K562 (cell line): Measurements from ENCODE around the gene SSU72. TPM values are rescaled to one million over a fixed set of nuclear protein-coding genes. Genes with fewer than 3 reads are reported as not detected.

Experiments
- CBFB ChIP-seq: sonication (generic); formaldehyde crosslinking; IDR thresholded peaks from 2 replicates; pipeline ENCODE4 v1.4.0; 2020; ENCODE audit warnings: mild to moderate bottlenecking, missing genetic modification reagents
- CCNT2 ChIP-seq: IDR thresholded peaks from 2 replicates; pipeline ENCODE4 v1.6.1; 2011; ENCODE audit warnings: borderline replicate concordance, low read depth, mild to moderate bottlenecking, moderate library complexity, mixed read lengths, low read length; ENCODE audit not compliant: insufficient read length; ENCODE audit errors: extremely low read depth
- CREM ChIP-seq: IDR thresholded peaks from 2 replicates; pipeline ENCODE4 v1.6.1; 2014; ENCODE audit warnings: antibody characterized with exemption, low read depth
- FOSL1 ChIP-seq: fragments of 200-800 bp; sonication (Bioruptor generic); conservative IDR thresholded peaks from 2 replicates; pipeline ENCODE4 v1.6.1; 2016; ENCODE audit warnings: missing genetic modification characterization, missing compliant biosample characterization
- HDAC1 ChIP-seq, 2 experiments: fragments of 450-650 bp; IDR thresholded peaks; 2 replicates each; pipeline ENCODE4 v1.6.1; 2016 to 2017; ENCODE audit warnings: inconsistent platforms in 1 of 2, mild to moderate bottlenecking in 1 of 2, moderate library complexity in 1 of 2
- KDM2B ChIP-seq: fragments of 250-450 bp; sonication (Bioruptor Pico); IDR thresholded peaks from 2 replicates; pipeline ENCODE4 v1.8.0; 2021; ENCODE audit warnings: mild to moderate bottlenecking, moderate library complexity
- KDM5B ChIP-seq: fragments of 200-600 bp; sonication (generic); IDR thresholded peaks from 2 replicates; pipeline ENCODE4 v1.6.1; 2012; ENCODE audit warnings: low read depth, mild to moderate bottlenecking, moderate library complexity, low read length, control low read depth, inconsistent platforms; ENCODE audit not compliant: insufficient replicate concordance
- LEF1 ChIP-seq: fragments of 450-650 bp; IDR thresholded peaks from 2 replicates; pipeline ENCODE4 v1.6.1; 2016; ENCODE audit warnings: mild to moderate bottlenecking
- NFRKB ChIP-seq: fragments of 450-650 bp; IDR thresholded peaks from 2 replicates; pipeline ENCODE4 v1.6.1; 2016; ENCODE audit warnings: low read depth
- NUFIP1 ChIP-seq: fragments of 450-650 bp; IDR thresholded peaks from 2 replicates; pipeline ENCODE4 v1.6.1; 2018; ENCODE audit not compliant: partially characterized antibody
- PTTG1 ChIP-seq: fragments of 450-650 bp; IDR thresholded peaks from 2 replicates; pipeline ENCODE4 v1.6.1; 2016; ENCODE audit warnings: low read depth, mild to moderate bottlenecking, missing genetic modification characterization, missing compliant biosample characterization
- RNF2 ChIP-seq: sonication (generic); IDR thresholded peaks from 2 replicates; pipeline ENCODE4 v1.6.1; 2016
- SRF ChIP-seq, 2 experiments: fragments of 250-450, 450-650 bp in 1 of 2; sonication (Bioruptor Pico) in 1 of 2; sonication (generic) in 1 of 2; formaldehyde crosslinking; IDR thresholded peaks; 2 replicates each; pipeline versions ENCODE4 v1.5.0 to v1.5.1; 2020 to 2022; ENCODE audit warnings: mild to moderate bottlenecking in 1 of 2, missing genetic modification reagents in 1 of 2
- TBL1XR1 ChIP-seq, 2 experiments: IDR thresholded peaks; 2 replicates each; pipeline ENCODE4 v1.6.1; 2012; ENCODE audit warnings: improper control_type of control experiment in 2 of 2, low read length in 2 of 2, mild to moderate bottlenecking in 1 of 2
- ZEB2 ChIP-seq: fragments of 450-650 bp; IDR thresholded peaks from 2 replicates; pipeline ENCODE4 v1.6.1; 2016
- ZNF12 ChIP-seq: sonication (generic); formaldehyde crosslinking; IDR thresholded peaks from 2 replicates; pipeline ENCODE4 v1.4.0; 2020; ENCODE audit warnings: mild to moderate bottlenecking, missing genetic modification reagents
- ZNF780A ChIP-seq: fragments of 250-450 bp; sonication (Bioruptor Pico); IDR thresholded peaks from 2 replicates; pipeline ENCODE4 v1.5.0; 2021; ENCODE audit warnings: mild to moderate bottlenecking
- polyA plus RNA-seq, 8 experiments: library from polyadenylated mRNA; depleted of rRNA in 4 of 8; stranded (reverse) in 5 of 8; unstranded in 3 of 8; fragments of >200 nt; fragmentation: Nextera tagmentation in 2 of 8; fragmentation: Illumina TruSeq in 1 of 8; extraction: Ambion mirVana in 2 of 8; extraction: Trizol in 1 of 8; gene quantifications; 2 replicates each; pipeline versions ENCODE4 v1.2.1 to v1.2.3, GENCODE V29; 2011 to 2014; ENCODE audit warnings: inconsistent platforms in 1 of 8, missing spikeins in 1 of 8
- total RNA-seq, 7 experiments: library from RNA; depleted of rRNA in 6 of 7; stranded (reverse); fragments of >200 nt in 6 of 7; fragmentation: Illumina TruSeq in 2 of 7; extraction: Trizol in 2 of 7; gene quantifications; 2 replicates each; pipeline versions ENCODE4 v1.2.1 to v1.2.3, GENCODE V29; 2011 to 2021; ENCODE audit warnings: low replicate concordance in 1 of 7
- TF ChIP-seq, protein P1 (sequence below): fragments of 250-450 bp; sonication (Bioruptor Pico); IDR thresholded peaks from 2 replicates; pipeline ENCODE4 v1.4.0; 2020
- TF ChIP-seq, protein P2 (sequence below): fragments of 450-650 bp; IDR thresholded peaks from 2 replicates; pipeline ENCODE4 v1.7.1; 2018; ENCODE audit warnings: mild to moderate bottlenecking, low read depth; ENCODE audit not compliant: partially characterized antibody
- TF ChIP-seq, protein P3 (sequence below): sonication (generic); formaldehyde crosslinking; IDR thresholded peaks from 2 replicates; pipeline ENCODE4 v1.9.0; 2022; ENCODE audit warnings: mild to moderate bottlenecking, missing genetic modification reagents
- TF ChIP-seq, protein P4 (sequence below): fragments of 450-650 bp; IDR thresholded peaks from 2 replicates; pipeline ENCODE4 v1.6.1; 2017; ENCODE audit warnings: mild to moderate bottlenecking, moderate library complexity
- TF ChIP-seq, protein P5 (sequence below): fragments of 250-450 bp; sonication (Bioruptor Pico); IDR thresholded peaks from 2 replicates; pipeline ENCODE4 v1.8.0; 2022; ENCODE audit warnings: moderate library complexity, mild to moderate bottlenecking, inconsistent platforms

Gene SSU72
- total and polyA plus RNA-seq, 9 of the 15 experiments (the other 6 are each of a cell fraction or from before 2014, with no cell fraction given), result 70.8 to 201 (median 94.6) TPM

DNA sequence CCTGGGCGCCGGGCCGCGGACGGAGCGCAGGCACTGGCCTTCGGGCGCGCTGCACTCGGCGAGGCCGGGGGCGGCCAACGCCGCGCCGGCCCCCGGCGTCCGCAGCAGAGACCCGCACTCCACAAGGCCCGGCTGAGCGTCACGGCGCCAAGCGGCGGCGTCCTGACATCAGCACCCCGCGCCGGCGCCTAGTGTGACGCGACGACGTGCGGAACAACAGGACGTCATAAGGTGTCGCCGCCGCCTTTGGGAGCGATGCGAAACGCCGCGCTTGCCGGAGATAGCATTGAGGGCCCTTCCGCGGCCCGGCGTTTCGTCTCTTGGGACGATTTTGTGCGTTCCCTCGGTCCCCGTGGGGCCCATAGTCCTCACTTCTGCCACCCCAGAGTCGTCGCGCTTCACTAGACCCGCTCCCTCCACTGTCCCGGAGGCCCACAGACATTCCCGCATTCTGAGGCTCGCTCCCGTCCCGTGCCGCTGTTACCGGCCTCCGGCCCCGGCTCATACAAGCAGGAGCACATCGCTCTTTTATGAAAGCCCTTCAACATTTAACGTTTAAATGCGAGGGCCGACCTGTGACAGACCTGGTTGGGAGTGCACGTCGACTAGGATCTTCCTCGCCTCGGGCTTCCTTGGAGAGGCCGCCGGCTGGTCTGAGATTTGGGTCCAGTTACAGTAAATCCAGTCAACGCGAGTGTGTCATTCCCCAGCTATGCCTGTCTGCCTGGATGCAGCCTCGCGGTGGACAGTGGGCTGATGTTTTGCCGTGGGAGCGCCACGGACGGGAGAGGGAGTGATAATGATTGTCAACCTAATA is at the start of gene SSU72 (continued):
- peak; percentile 84 for TF ChIP-seq KDM5B
- peak; percentile 83 to 100 for TF ChIP-seq TBL1XR1 (IDR thresholded peaks at IDR 0.05; ENCODE audit: low read length in 2 of 2)
- TF ChIP-seq LEF1, result peak; percentile 31; the same call in 1 of the 2 replicates
- TF ChIP-seq RNF2, result peak; percentile 68; the same call in 1 of the 2 replicates
- TF ChIP-seq NFRKB, result peak; percentile 79
- TF ChIP-seq, protein P1, sequence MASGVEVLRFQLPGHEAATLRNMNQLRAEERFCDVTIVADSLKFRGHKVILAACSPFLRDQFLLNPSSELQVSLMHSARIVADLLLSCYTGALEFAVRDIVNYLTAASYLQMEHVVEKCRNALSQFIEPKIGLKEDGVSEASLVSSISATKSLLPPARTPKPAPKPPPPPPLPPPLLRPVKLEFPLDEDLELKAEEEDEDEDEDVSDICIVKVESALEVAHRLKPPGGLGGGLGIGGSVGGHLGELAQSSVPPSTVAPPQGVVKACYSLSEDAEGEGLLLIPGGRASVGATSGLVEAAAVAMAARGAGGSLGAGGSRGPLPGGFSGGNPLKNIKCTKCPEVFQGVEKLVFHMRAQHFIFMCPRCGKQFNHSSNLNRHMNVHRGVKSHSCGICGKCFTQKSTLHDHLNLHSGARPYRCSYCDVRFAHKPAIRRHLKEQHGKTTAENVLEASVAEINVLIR (CRISPR knock-in tag), result peak; percentile 100
- TF ChIP-seq, protein P2, sequence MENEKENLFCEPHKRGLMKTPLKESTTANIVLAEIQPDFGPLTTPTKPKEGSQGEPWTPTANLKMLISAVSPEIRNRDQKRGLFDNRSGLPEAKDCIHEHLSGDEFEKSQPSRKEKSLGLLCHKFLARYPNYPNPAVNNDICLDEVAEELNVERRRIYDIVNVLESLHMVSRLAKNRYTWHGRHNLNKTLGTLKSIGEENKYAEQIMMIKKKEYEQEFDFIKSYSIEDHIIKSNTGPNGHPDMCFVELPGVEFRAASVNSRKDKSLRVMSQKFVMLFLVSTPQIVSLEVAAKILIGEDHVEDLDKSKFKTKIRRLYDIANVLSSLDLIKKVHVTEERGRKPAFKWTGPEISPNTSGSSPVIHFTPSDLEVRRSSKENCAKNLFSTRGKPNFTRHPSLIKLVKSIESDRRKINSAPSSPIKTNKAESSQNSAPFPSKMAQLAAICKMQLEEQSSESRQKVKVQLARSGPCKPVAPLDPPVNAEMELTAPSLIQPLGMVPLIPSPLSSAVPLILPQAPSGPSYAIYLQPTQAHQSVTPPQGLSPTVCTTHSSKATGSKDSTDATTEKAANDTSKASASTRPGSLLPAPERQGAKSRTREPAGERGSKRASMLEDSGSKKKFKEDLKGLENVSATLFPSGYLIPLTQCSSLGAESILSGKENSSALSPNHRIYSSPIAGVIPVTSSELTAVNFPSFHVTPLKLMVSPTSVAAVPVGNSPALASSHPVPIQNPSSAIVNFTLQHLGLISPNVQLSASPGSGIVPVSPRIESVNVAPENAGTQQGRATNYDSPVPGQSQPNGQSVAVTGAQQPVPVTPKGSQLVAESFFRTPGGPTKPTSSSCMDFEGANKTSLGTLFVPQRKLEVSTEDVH, result peak; percentile 86
- TF ChIP-seq ZNF780A, result no peak
- TF ChIP-seq, protein P3, sequence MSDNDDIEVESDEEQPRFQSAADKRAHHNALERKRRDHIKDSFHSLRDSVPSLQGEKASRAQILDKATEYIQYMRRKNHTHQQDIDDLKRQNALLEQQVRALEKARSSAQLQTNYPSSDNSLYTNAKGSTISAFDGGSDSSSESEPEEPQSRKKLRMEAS (CRISPR knock-in tag), result peak; percentile 41; the same call in 1 of the 2 replicates
- TF ChIP-seq NUFIP1, result no peak
- TF ChIP-seq CBFB (CRISPR knock-in tag), result peak; percentile 83
- TF ChIP-seq, protein P4, sequence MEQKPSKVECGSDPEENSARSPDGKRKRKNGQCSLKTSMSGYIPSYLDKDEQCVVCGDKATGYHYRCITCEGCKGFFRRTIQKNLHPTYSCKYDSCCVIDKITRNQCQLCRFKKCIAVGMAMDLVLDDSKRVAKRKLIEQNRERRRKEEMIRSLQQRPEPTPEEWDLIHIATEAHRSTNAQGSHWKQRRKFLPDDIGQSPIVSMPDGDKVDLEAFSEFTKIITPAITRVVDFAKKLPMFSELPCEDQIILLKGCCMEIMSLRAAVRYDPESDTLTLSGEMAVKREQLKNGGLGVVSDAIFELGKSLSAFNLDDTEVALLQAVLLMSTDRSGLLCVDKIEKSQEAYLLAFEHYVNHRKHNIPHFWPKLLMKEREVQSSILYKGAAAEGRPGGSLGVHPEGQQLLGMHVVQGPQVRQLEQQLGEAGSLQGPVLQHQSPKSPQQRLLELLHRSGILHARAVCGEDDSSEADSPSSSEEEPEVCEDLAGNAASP, result no peak
- TF ChIP-seq, protein P5, sequence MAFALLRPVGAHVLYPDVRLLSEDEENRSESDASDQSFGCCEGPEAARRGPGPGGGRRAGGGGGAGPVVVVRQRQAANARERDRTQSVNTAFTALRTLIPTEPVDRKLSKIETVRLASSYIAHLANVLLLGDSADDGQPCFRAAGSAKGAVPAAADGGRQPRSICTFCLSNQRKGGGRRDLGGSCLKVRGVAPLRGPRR (CRISPR knock-in tag), result 0 out of 2 replicates have a peak, but pooled peaks have one; percentile 18
- TF ChIP-seq FOSL1 (tag), result peak; percentile 52
- TF ChIP-seq SRF (CRISPR knock-in tag; IDR thresholded peaks at IDR 0.05), result peak; percentile 7 to 67; a peak in 2 of 4 replicates
- TF ChIP-seq HDAC1 (IDR thresholded peaks at IDR 0.05), result peak in 1 of 2 experiments; percentile 83; a peak in 2 of 4 replicates
- TF ChIP-seq ZEB2, result no peak
- peak; percentile 48; the same call in 1 of the 2 replicates for TF ChIP-seq KDM2B (CRISPR knock-in tag)
- TF ChIP-seq CCNT2, result peak; percentile 67
- TF ChIP-seq ZNF12 (CRISPR knock-in tag), result peak; percentile 69
- peak; percentile 99 for TF ChIP-seq CREM
- TF ChIP-seq PTTG1 (tag), result no peak
